Panc1 (cell line): Measurements from ENCODE around the gene USP3. TPM values are rescaled to one million over a fixed set of nuclear protein-coding genes. Genes with fewer than 3 reads are reported as not detected.

ENCODE experiments used
- ATAC-seq: fragments of 200-7000 bp; cut with Tn5 transposase; 2 replicates; pipeline ENCODE4 v1.9.1; 2020; ENCODE audit warnings: mild to moderate bottlenecking, moderate library complexity
- BruUV-seq: library from RNA; stranded (reverse); fragments of 400-500 nt; replicated peaks from 2 replicates; lab custom pipeline; 2021; lab: Mats Ljungman, UMichigan
- CTCF ChIA-PET: fragments of 300-600 bp; sonication (Branson Sonifier 250); formaldehyde crosslinking; loops from one replicate; lab custom pipeline; 2022; ENCODE audit warnings: antibody characterized with exemption; lab: Charles Lee
- POLR2A ChIA-PET: fragments of 300-600 bp; sonication (Branson Sonifier 250); formaldehyde crosslinking; loops from one replicate; lab custom pipeline; 2022; ENCODE audit warnings: antibody characterized with exemption; lab: Charles Lee
- DNase-seq: peaks from one replicate; pipeline ENCODE4 v3.0.0-alpha.2; 2010; ENCODE audit warnings: low read depth, low spot score
- H3K27ac ChIP-seq: 2 replicates; pipeline ENCODE4 v1.5.1; 2011; ENCODE audit warnings: mild to moderate bottlenecking, low read length, inconsistent platforms
- H3K27me3 ChIP-seq: fragments of 200-500 bp; sonication (Bioruptor generic); 2 replicates; pipeline ENCODE4 v1.6.0; 2014; ENCODE audit warnings: low read length, inconsistent platforms; ENCODE audit not compliant: control insufficient read depth, insufficient read depth
- H3K36me3 ChIP-seq: fragments of 200-500 bp; sonication (Bioruptor generic); 2 replicates; pipeline ENCODE4 v1.5.1; 2014; ENCODE audit warnings: inconsistent platforms, mild to moderate bottlenecking, low read length, moderate library complexity; ENCODE audit not compliant: control insufficient read depth, insufficient read depth
- H3K4me1 ChIP-seq: 2 replicates; pipeline ENCODE4 v1.5.1; 2011; ENCODE audit warnings: inconsistent platforms, mild to moderate bottlenecking, low read length, moderate library complexity; ENCODE audit not compliant: control insufficient read depth, insufficient read depth
- H3K4me3 ChIP-seq, 2 experiments: 2 replicates each; pipeline ENCODE4 v1.5.1; 2011 to 2012; ENCODE audit warnings: low read depth in 2 of 2, low read length in 2 of 2, mild to moderate bottlenecking in 2 of 2, inconsistent platforms in 1 of 2, moderate library complexity in 1 of 2
- H3K9me3 ChIP-seq: fragments of 200-500 bp; sonication (Bioruptor generic); 2 replicates; pipeline ENCODE4 v1.5.1; 2014; ENCODE audit warnings: low read depth, mild to moderate bottlenecking, inconsistent platforms, low read length, moderate library complexity; ENCODE audit not compliant: control insufficient read depth, insufficient read depth
- POLR2AphosphoS5 ChIP-seq: IDR thresholded peaks from 2 replicates; pipeline ENCODE4 v1.6.1; 2012; ENCODE audit warnings: mild to moderate bottlenecking, low read depth, low read length, moderate library complexity
- SIN3A ChIP-seq: IDR thresholded peaks from 2 replicates; pipeline ENCODE4 v1.6.1; 2012; ENCODE audit warnings: low read depth, mild to moderate bottlenecking, low read length, moderate library complexity, borderline replicate concordance; ENCODE audit not compliant: insufficient read depth
- TCF7L2 ChIP-seq: IDR thresholded peaks from 2 replicates; pipeline ENCODE4 v1.6.1; 2011; ENCODE audit warnings: mild to moderate bottlenecking, low read depth, low read length, inconsistent platforms
- in situ Hi-C: cut with HindIII; loops from 2 replicates; pipeline ENCODE4 v1.10.0; 2016; ENCODE audit warnings: low sequenced_read_pairs, low pct_unique_long_range_greater_than_20kb
- intact Hi-C: fragments of 100-400 bp; cut with micrococcal nuclease; formaldehyde crosslinking; loops from one replicate; pipeline ENCODE4 v1.10.0; 2022; ENCODE audit not compliant: unreplicated experiment
- total RNA-seq: library from RNA; stranded (reverse); gene quantifications from one replicate; pipeline ENCODE4 v1.2.1, GENCODE V29; 2021; ENCODE audit not compliant: unreplicated experiment
- TF ChIP-seq, protein P1 (sequence below): fragments of 450-650 bp; IDR thresholded peaks from 2 replicates; pipeline ENCODE4 v1.5.1; 2017; ENCODE audit warnings: mild to moderate bottlenecking
- TF ChIP-seq, protein P2 (sequence below), 2 experiments: IDR thresholded peaks; 2 replicates each; pipeline ENCODE4 v1.6.1; 2011 to 2012; ENCODE audit warnings: low read depth in 2 of 2, control low read depth in 1 of 2, low read length in 1 of 2, mild to moderate bottlenecking in 1 of 2, moderate library complexity in 1 of 2; ENCODE audit not compliant: insufficient read depth in 1 of 2

USP3 gene
- total RNA-seq, 1 experiment from 2014 or later: 51.4 TPM

DNA sequence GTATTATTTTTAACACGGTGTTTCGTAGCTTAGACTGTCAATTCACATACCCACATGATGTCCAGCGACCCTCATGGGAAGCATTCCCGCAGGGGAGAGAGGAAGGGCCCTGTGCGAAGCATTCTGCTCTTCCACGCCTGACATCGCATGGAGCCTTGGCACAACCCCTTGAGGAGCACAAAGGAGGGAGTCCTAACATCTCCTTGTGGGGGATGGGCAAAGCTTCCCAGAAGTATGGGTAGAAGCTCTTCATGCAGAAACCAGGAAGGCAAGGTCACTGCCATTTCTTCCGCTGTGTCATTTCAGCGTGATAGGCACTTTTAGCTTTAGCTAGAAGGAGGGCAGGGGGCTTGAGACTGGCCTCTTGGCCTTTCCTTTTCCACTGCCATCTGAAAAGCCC is 28.7 kb upstream of the USP3 start:
- ATAC-seq (no peak), DNase-seq (no peak)
- TF ChIP-seq POLR2AphosphoS5 (no peak), SIN3A (no peak), TCF7L2 (no peak)
- TF ChIP-seq, protein P1, sequence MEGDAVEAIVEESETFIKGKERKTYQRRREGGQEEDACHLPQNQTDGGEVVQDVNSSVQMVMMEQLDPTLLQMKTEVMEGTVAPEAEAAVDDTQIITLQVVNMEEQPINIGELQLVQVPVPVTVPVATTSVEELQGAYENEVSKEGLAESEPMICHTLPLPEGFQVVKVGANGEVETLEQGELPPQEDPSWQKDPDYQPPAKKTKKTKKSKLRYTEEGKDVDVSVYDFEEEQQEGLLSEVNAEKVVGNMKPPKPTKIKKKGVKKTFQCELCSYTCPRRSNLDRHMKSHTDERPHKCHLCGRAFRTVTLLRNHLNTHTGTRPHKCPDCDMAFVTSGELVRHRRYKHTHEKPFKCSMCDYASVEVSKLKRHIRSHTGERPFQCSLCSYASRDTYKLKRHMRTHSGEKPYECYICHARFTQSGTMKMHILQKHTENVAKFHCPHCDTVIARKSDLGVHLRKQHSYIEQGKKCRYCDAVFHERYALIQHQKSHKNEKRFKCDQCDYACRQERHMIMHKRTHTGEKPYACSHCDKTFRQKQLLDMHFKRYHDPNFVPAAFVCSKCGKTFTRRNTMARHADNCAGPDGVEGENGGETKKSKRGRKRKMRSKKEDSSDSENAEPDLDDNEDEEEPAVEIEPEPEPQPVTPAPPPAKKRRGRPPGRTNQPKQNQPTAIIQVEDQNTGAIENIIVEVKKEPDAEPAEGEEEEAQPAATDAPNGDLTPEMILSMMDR: no peak
- TF ChIP-seq, protein P2, sequence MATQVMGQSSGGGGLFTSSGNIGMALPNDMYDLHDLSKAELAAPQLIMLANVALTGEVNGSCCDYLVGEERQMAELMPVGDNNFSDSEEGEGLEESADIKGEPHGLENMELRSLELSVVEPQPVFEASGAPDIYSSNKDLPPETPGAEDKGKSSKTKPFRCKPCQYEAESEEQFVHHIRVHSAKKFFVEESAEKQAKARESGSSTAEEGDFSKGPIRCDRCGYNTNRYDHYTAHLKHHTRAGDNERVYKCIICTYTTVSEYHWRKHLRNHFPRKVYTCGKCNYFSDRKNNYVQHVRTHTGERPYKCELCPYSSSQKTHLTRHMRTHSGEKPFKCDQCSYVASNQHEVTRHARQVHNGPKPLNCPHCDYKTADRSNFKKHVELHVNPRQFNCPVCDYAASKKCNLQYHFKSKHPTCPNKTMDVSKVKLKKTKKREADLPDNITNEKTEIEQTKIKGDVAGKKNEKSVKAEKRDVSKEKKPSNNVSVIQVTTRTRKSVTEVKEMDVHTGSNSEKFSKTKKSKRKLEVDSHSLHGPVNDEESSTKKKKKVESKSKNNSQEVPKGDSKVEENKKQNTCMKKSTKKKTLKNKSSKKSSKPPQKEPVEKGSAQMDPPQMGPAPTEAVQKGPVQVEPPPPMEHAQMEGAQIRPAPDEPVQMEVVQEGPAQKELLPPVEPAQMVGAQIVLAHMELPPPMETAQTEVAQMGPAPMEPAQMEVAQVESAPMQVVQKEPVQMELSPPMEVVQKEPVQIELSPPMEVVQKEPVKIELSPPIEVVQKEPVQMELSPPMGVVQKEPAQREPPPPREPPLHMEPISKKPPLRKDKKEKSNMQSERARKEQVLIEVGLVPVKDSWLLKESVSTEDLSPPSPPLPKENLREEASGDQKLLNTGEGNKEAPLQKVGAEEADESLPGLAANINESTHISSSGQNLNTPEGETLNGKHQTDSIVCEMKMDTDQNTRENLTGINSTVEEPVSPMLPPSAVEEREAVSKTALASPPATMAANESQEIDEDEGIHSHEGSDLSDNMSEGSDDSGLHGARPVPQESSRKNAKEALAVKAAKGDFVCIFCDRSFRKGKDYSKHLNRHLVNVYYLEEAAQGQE (IDR thresholded peaks at IDR 0.05; ENCODE audit: insufficient read depth in 1 of 2, low read depth in 2 of 2, low read length in 1 of 2): no peak
- ChIA-PET POLR2A (no interaction called here), CTCF (no interaction called here)
- H3K27ac ChIP-seq: no peak overlapping the region
- intact Hi-C loops (no loop called here), in situ Hi-C loops (no loop called here)
- BruUV-seq: no TSS peak
- H3K4me1 ChIP-seq: peaks cover 15% of the 10 kb centered on the region
- no peaks in the 10 kb centered on the region for H3K36me3 ChIP-seq
- no peaks in the 10 kb centered on the region for H3K27me3 ChIP-seq
- no peak overlapping the region for H3K4me3 ChIP-seq
- no peaks in the 10 kb centered on the region for H3K9me3 ChIP-seq

DNA sequence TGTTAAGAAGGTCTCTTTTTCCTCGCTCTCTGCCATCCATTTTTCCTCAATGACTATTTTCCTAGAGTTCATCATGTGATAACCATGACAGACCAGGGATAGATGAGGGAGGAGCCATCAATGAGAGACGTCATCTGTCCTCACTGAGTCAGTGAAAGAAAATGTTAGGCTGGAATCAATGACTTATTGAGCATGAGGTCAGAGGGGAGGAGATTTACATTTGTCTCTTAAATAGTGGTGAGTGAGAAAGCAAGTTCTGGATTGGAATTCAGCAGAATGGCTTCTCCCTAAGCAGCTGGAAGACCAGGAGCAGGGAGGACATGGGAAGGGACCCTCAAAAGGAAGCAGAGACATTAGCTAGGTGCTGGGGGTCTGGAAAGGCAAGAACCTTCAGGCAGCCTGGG is 28.2 kb upstream of the USP3 start:
- BruUV-seq: no TSS peak
- Histone ChIP-seq H3K36me3 (no peaks in the 10 kb centered on the region), H3K27me3 (no peaks in the 10 kb centered on the region), H3K9me3 (no peaks in the 10 kb centered on the region), H3K4me1 (peaks cover 15% of the 10 kb centered on the region), H3K4me3 (no peak overlapping the region), H3K27ac (no peak overlapping the region)
- TF ChIP-seq SIN3A: no peak
- TF ChIP-seq POLR2AphosphoS5: no peak
- no peak for TF ChIP-seq TCF7L2
- TF ChIP-seq, protein P2 (IDR thresholded peaks at IDR 0.05; ENCODE audit: insufficient read depth in 1 of 2, low read depth in 2 of 2, low read length in 1 of 2): no peak
- TF ChIP-seq, protein P1: no peak
- ATAC-seq: no peak; the same call in 1 of the 2 replicates
- DNase-seq: no peak
- ChIA-PET POLR2A (no interaction called here), CTCF (no interaction called here)
- intact Hi-C loops: no loop called here
- in situ Hi-C loops: no loop called here
